GM12873 (cell line): Measurements from ENCODE around the gene LUC7L3.

ENCODE experiments used
- TF ChIP-seq, protein P1 (sequence below): IDR thresholded peaks from 2 replicates; pipeline ENCODE4 v1.5.1; 2012; ENCODE audit warnings: low read depth, mild to moderate bottlenecking, moderate library complexity, low read length, control low read depth; ENCODE audit not compliant: insufficient read depth; ENCODE audit errors: missing control alignments

LUC7L3 gene

GRCh38 chr17:50731575-50732460 is 12.4 kb downstream of the LUC7L3 start:
- TF ChIP-seq, protein P1, sequence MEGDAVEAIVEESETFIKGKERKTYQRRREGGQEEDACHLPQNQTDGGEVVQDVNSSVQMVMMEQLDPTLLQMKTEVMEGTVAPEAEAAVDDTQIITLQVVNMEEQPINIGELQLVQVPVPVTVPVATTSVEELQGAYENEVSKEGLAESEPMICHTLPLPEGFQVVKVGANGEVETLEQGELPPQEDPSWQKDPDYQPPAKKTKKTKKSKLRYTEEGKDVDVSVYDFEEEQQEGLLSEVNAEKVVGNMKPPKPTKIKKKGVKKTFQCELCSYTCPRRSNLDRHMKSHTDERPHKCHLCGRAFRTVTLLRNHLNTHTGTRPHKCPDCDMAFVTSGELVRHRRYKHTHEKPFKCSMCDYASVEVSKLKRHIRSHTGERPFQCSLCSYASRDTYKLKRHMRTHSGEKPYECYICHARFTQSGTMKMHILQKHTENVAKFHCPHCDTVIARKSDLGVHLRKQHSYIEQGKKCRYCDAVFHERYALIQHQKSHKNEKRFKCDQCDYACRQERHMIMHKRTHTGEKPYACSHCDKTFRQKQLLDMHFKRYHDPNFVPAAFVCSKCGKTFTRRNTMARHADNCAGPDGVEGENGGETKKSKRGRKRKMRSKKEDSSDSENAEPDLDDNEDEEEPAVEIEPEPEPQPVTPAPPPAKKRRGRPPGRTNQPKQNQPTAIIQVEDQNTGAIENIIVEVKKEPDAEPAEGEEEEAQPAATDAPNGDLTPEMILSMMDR: no peak

DNA sequence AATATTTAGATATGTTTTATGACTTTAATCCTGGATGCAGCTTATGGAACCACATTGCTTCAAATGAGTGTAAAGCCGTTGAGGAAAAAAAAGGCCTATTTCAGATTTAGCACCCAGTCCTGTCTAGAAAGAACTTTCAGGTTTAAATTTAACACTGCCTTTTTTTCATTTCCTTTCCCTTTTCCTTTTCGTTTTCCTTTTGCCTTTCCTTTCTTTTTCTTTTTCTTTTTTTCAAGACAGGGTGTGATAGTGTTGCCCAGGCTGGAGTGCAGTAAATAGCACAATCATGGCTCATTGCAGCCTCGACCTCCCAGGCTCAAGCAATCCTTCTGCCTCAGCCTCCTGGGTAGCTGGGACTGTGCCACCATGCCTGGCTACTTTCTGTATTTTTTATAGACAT is 15.9 kb downstream of the LUC7L3 start:
- TF ChIP-seq, protein P1: no peak

DNA sequence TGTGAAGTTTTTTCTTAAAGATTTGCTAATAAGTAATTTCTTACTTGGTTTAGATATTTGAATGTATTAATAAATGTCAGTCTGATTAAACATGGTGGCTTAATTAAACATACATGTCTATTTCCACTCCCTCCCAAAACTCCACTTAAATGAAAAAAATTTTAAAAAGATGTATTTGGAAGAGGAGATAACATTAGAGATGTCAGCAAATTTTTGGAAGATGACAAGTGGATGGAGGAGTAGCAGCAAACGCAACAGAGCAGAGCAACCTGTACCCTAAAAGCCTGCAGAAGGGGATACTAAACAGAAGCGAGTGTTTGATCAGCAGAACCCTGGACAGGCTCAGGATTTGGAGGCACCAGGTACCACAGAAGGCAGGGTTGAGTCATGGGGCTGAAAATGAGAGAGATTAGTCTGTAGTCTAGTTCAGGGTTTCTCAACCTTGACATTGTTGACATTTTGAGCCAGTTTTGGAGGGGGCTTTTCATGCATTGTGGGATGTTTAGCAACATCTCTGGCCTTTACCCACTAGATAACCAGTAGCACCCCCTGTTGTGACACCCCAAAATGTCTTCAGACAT is 17.8 kb downstream of the LUC7L3 start:
- TF ChIP-seq, protein P1: no peak

DNA sequence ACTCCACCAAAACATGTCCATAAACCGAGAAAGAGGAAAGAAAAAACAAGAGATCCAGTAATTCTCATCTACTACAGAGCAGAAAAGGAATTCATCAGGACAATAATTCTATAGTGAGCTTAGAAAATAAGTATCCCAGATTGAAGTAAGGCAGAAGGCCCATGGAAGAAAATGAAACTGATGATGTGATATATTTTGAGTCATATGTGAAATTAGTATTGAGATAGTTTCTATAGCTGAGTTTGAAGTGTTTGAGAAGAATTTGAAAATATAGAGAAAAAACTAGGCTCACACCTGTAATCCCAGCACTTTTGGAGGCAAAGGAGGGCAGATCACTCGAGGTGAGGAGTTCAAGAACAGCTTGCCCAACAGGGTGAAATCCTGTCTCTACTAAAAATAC is 19.7 kb downstream of the LUC7L3 start:
- TF ChIP-seq, protein P1: no peak

DNA sequence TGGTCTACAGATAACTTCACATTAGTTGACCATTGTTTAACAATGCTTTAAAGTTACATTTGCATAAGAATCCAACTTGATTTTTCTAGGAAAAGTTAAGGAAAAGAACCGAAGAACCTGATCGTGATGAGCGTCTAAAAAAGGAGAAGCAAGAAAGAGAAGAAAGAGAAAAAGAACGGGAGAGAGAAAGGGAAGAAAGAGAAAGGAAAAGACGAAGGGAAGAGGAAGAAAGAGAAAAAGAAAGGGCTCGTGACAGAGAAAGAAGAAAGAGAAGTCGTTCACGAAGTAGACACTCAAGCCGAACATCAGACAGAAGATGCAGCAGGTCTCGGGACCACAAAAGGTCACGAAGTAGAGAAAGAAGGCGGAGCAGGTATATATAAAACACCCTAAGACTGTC is 26.2 kb downstream of the LUC7L3 start:
- TF ChIP-seq, protein P1: no peak

DNA sequence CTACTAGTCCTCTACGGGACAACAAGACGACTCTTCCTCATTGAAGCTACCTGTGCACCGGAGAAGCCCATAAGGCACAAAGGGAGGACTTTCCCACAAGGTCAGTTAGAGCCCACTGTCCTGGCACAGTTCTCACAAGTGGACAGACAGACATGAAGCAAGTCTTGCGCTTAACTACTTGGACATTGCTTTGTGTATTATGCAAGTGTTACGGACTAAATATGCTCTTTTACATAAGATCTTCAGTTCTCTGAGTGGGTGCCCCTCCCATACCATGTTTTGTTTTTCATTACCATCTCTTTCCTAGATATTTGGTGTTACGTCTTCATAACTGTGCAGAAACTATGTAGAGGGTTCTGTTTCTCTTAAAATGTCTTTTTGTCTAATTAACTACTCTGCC is 29.8 kb downstream of the LUC7L3 start:
- TF ChIP-seq, protein P1: no peak

DNA sequence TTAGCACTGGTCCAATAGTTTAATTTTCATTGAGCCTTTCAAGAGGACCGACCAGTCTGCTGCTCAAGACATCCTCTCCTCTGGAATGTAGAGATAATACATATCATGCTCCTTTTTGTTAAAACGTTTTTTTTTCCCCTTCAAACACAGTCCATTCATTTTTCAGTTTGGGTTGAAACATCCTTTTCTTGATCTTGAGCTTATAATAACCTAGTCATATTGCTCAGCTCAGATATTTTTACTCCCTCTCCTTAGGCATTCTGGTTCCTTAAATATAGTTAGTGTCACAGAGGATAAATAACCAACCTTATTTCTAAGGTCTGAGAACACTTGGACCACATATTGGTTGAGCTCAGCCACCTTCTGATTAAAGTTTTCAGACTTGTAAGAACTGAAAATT is 35.1 kb downstream of the LUC7L3 start:
- TF ChIP-seq, protein P1: no peak
